ENCODE results near the gene PCIF1.
"Not testable (repeated sequence)": the region's sequence is repeated elsewhere in the genome, so short reads cannot be mapped to it uniquely, and the experiment has no call there.

PCIF1 gene

GRCh38 chr20:45924391-45925261 is 9.9 kb upstream of the PCIF1 start:
- no peak for DNase-seq

- no peak for DNase-seq
Measured at GRCh38 chr20:45925821-45926506, 8.5 kb upstream of the PCIF1 start.

- no peak for DNase-seq
Measured at GRCh38 chr20:45926731-45927070, 7.8 kb upstream of the PCIF1 start.

GRCh38 chr20:45927071-45927878 is 7.2 kb upstream of the PCIF1 start:
- no peak for DNase-seq

- DNase-seq = not testable (repeated sequence)
Measured at GRCh38 chr20:45931680-45932079, 2.8 kb upstream of the PCIF1 start.

- peak; percentile 65 for DNase-seq
Measured at GRCh38 chr20:45933266-45934045, 1.0 kb upstream of the PCIF1 start.

GRCh38 chr20:45934046-45934585 is 367 bp upstream of the PCIF1 start:
- no peak for DNase-seq

- no peak for DNase-seq
Measured at GRCh38 chr20:45935416-45936046, 1.0 kb downstream of the PCIF1 start.

- no peak for DNase-seq
Measured at GRCh38 chr20:45937765-45938164, 3.3 kb downstream of the PCIF1 start.

GRCh38 chr20:45938727-45939438 is 4.4 kb downstream of the PCIF1 start:
- no peak for DNase-seq

- DNase-seq = no peak
Measured at GRCh38 chr20:45940053-45940452, 5.6 kb downstream of the PCIF1 start.

GRCh38 chr20:45940469-45940868 is 6.0 kb downstream of the PCIF1 start:
- no peak for DNase-seq

- DNase-seq = no peak
Measured at GRCh38 chr20:45943613-45944012, 9.1 kb downstream of the PCIF1 start.

- DNase-seq = no peak
Measured at GRCh38 chr20:45944151-45944964, 9.9 kb downstream of the PCIF1 start.

GRCh38 chr20:45944965-45945677 is 10.6 kb downstream of the PCIF1 start:
- no peak for DNase-seq

GRCh38 chr20:45945678-45946148 is 11.2 kb downstream of the PCIF1 start:
- DNase-seq = no peak

- peak; percentile 89 for DNase-seq
Measured at GRCh38 chr20:45946149-45946970, 11.9 kb downstream of the PCIF1 start.

GRCh38 chr20:45947110-45947866 is 12.8 kb downstream of the PCIF1 start:
- DNase-seq = no peak
